Activated naive CD8-positive, alpha-beta T cell treated with anti-CD3 and anti-CD28 coated beads, Interleukin-2, amount 10 ng/mL, durations not matched to agents 7 days and 5 days (primary cell): ENCODE data around the gene OR13C4. TPM values are rescaled to one million over a fixed set of nuclear protein-coding genes. Genes with fewer than 3 reads are reported as not detected.

ENCODE experiments used
- ATAC-seq: fragments of 150-1000 bp; cut with Tn5 transposase; one replicate; pipeline ENCODE4 v1.10.0; 2021; ENCODE audit warnings: low read depth, moderate library complexity
- POLR2A ChIA-PET: fragments of 350-600 bp; sonication (Branson Sonifier 250); formaldehyde crosslinking; loops from one replicate; lab custom pipeline; 2021; ENCODE audit warnings: antibody characterized with exemption; lab: Charles Lee
- DNase-seq: peaks from one replicate; pipeline ENCODE4 v3.0.0; 2021
- H3K27ac Mint-ChIP-seq: one replicate; pipeline ENCODE4 v1.8.0; 2022; ENCODE audit warnings: mild to moderate bottlenecking, mixed read lengths
- H3K27me3 Mint-ChIP-seq: one replicate; pipeline ENCODE4 v1.8.0; 2022; ENCODE audit warnings: mild to moderate bottlenecking, moderate library complexity, mixed read lengths
- H3K36me3 Mint-ChIP-seq: one replicate; pipeline ENCODE4 v1.8.0; 2021; ENCODE audit warnings: mild to moderate bottlenecking, mixed read lengths
- H3K4me1 Mint-ChIP-seq: one replicate; pipeline ENCODE4 v1.8.0; 2021; ENCODE audit warnings: mixed read lengths
- H3K4me3 Mint-ChIP-seq: one replicate; pipeline ENCODE4 v1.8.0; 2022; ENCODE audit warnings: mild to moderate bottlenecking, moderate library complexity, mixed read lengths
- H3K9me3 Mint-ChIP-seq: one replicate; pipeline ENCODE4 v1.8.0; 2021; ENCODE audit warnings: mixed read lengths
- total RNA-seq, 2 experiments: library from RNA; stranded (reverse); gene quantifications; one replicate each; pipeline ENCODE4 v1.2.3, GENCODE V29; 2021

The OR13C4 gene
- total RNA-seq, 2 experiments from 2014 or later = not detected

DNA sequence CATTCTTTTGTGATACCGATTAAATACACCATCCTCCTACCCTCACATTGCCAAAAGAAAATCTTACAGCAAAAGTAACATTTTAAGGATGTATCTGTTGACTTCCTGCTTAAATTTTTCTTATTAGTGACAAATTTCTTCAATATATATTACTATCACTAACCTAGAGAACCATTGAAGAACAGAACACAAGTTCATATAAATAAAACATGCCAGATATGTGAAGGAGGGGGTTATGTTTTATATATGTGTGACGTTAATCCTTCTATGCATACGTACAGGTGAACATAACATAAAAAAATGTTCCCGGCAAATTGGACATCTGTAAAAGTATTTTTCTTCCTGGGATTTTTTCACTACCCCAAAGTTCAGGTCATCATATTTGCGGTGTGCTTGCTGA lies 23.0 kb downstream of the OR13C4 start, which contains the start of gene OR13F1:
Gene OR13F1 (plus strand): TSS at position 301 of the 400 bp plus-strand sequence. CDS start 0 bp downstream, at position 301.
- no peaks in the 10 kb centered on the region for H3K27me3 Mint-ChIP-seq
- H3K9me3 Mint-ChIP-seq = peaks cover 2% of the 10 kb centered on the region
- H3K27ac Mint-ChIP-seq = no peak within 1 kb of the TSS
- H3K4me1 Mint-ChIP-seq = no peaks in the 10 kb centered on the region
- POLR2A ChIA-PET = no interaction called here
- H3K4me3 Mint-ChIP-seq = no peak within 1 kb of the TSS
- ATAC-seq (no peak), DNase-seq (no peak)
- H3K36me3 Mint-ChIP-seq = no peaks in the 10 kb centered on the region

DNA sequence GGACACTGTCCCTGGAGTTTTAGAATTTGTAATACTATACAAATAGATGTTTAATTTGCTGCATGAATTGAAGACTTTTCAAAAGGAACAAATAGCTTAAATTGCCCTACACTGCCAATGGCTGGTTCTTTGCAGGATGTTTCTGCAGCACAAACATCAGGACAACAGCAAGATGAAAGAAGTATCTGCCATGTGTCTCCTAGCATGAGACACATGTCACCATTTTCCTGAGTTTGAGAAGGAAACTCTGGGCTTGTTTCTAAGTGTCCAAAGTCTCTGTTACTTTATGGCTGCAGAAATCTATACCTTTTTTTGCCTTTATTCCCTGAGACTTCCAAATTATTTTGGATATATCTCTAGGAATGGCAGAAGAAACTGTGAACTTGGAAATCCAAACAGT lies 23.6 kb downstream of the OR13C4 start:
- peaks cover 2% of the 10 kb centered on the region for H3K9me3 Mint-ChIP-seq
- H3K36me3 Mint-ChIP-seq = no peaks in the 10 kb centered on the region
- no peaks in the 10 kb centered on the region for H3K27me3 Mint-ChIP-seq
- no peak overlapping the region for H3K27ac Mint-ChIP-seq
- no peak overlapping the region for H3K4me3 Mint-ChIP-seq
- POLR2A ChIA-PET = no interaction called here
- ATAC-seq (no peak), DNase-seq (no peak)
- no peaks in the 10 kb centered on the region for H3K4me1 Mint-ChIP-seq

DNA sequence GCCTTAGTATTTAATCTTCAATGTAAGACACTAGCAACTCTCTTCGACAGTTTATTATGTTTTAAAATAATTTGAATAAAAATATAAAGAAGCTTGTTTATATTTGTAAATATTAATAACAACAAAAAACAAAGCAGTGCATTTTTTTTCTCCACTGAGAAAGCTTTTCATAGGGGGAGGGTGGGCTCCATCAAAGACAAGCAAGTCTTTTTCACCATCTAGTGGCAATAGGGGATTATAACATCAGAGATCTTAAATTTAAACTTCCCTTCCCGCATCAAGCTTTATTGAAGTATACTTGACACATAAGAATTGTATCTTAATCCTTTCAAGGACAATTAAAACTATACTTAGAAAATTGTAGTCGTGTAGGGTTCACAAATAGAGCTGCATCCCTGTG lies 32.2 kb downstream of the OR13C4 start:
- H3K27me3 Mint-ChIP-seq = no peaks in the 10 kb centered on the region
- POLR2A ChIA-PET = no interaction called here
- no peaks in the 10 kb centered on the region for H3K4me1 Mint-ChIP-seq
- H3K4me3 Mint-ChIP-seq = no peak overlapping the region
- H3K9me3 Mint-ChIP-seq = no peaks in the 10 kb centered on the region
- H3K36me3 Mint-ChIP-seq = no peaks in the 10 kb centered on the region
- DNase-seq (no peak), ATAC-seq (no peak)
- H3K27ac Mint-ChIP-seq = no peak overlapping the region

DNA sequence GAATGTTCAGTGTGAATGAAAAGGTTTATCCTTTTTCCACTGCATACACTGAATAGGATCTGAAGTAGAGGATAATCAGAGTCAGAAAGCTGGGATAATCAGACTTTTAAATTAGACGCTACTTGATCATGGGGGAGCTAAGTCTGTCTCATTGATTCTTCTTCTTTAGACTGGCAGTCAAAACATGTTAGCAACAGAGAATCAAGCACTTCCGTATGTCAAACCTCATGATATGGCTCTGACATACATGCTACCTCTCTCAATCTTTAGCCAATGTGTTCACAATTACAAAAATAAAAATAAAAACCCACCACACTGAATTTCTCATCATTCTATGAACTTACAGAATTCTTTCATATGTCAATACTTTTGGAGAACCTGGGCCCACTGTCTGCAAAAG lies 42.0 kb downstream of the OR13C4 start:
- ATAC-seq (no peak), DNase-seq (no peak)
- Mint-ChIP-seq H3K4me1 (no peaks in the 10 kb centered on the region), H3K36me3 (no peaks in the 10 kb centered on the region), H3K27me3 (no peaks in the 10 kb centered on the region), H3K27ac (no peak overlapping the region), H3K9me3 (no peaks in the 10 kb centered on the region), H3K4me3 (no peak overlapping the region)
- POLR2A ChIA-PET = no interaction called here

DNA sequence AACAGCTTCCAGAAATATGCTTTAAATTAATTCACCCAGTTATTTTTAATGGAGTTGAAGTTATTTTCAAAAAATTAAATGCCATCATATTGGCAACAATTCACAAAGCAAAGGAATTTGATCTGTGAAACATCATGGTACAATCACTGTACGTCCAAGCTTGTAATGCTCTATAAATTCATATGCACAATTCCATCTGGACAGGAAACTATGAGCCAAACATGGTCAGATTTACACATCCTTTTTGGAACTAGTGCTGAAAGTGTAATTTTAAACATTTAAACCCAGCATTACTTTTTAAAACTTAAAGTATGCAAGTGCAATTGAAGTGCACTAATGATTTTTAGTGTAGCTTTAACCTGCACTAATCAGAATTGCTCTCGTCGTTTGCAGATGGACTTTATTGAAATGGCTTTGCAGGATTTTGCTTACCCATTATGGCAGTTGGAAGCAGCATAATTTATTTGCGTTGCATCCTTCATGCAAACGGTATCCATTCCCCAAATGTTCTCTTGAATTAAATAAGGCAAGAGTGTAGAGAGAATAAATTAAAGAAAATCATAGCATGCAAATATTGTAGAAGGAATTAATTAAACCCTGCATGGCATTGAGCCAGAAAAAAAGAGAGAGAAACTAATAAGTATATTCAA lies 44.0 kb downstream of the OR13C4 start:
- Mint-ChIP-seq H3K4me1 (no peaks in the 10 kb centered on the region), H3K27ac (no peak overlapping the region), H3K27me3 (no peaks in the 10 kb centered on the region), H3K4me3 (no peak overlapping the region), H3K36me3 (no peaks in the 10 kb centered on the region), H3K9me3 (no peaks in the 10 kb centered on the region)
- POLR2A ChIA-PET = no interaction called here
- no peak for ATAC-seq
- no peak for DNase-seq

Other genes with a start within 250 kb of the OR13C4 start
- gene OR13F1, start 22.9 kb downstream of the OR13C4 start, total RNA-seq = not detected
- not detected for gene OR13C3, start 9.6 kb upstream of the OR13C4 start, total RNA-seq
- gene OR13C8, start 42.0 kb upstream of the OR13C4 start, total RNA-seq = not detected
- gene OR13C5, start 72.2 kb upstream of the OR13C4 start, total RNA-seq = not detected
- not detected for gene OR13C2, start 78.4 kb upstream of the OR13C4 start, total RNA-seq
- gene OR13C9, start 91.0 kb upstream of the OR13C4 start, total RNA-seq = not detected
- gene OR13D1, start 167.3 kb upstream of the OR13C4 start, total RNA-seq = not detected
- gene NIPSNAP3A, start 220.5 kb upstream of the OR13C4 start, total RNA-seq = 10 to 100 TPM; 18.3 to 18.7 TPM
- gene NIPSNAP3B, start 236.9 kb upstream of the OR13C4 start, total RNA-seq = 1 to 10 TPM in 1 of 2 experiments, under 1 TPM in 1; 0.96 to 1.1 TPM